IMR-90 (cell line): Measurements from ENCODE around the gene HIVEP3. TPM values are rescaled to one million over a fixed set of nuclear protein-coding genes. Genes with fewer than 3 reads are reported as not detected.

Source experiments
- ATAC-seq: fragments of 200-7000 bp; cut with Tn5 transposase; 2 replicates; pipeline ENCODE4 v1.9.1; 2020; ENCODE audit warnings: low read depth, mild to moderate bottlenecking, moderate library complexity
- BruUV-seq: library from RNA; stranded (reverse); fragments of 400-500 nt; replicated peaks from 2 replicates; lab custom pipeline; 2021; lab: Mats Ljungman, UMichigan
- CTCF ChIA-PET: fragments of 300-600 bp; formaldehyde crosslinking; extraction: SDS; loops from one replicate; lab custom pipeline; 2021; ENCODE audit warnings: antibody characterized with exemption; lab: Yijun Ruan, JAX
- POLR2A ChIA-PET: fragments of 300-600 bp; sonication (Branson Sonifier 250); formaldehyde crosslinking; loops from one replicate; lab custom pipeline; 2022; ENCODE audit warnings: antibody characterized with exemption; ENCODE audit not compliant: unreplicated experiment; lab: Charles Lee
- DNase-seq: peaks from one replicate; pipeline ENCODE4 v3.0.0; 2013
- H2AFZ ChIP-seq: replicated peaks from 2 replicates; pipeline ENCODE3; 2013; ENCODE audit warnings: low read length, mild to moderate bottlenecking; ENCODE audit not compliant: poor library complexity
- H2AK5ac ChIP-seq: 2 replicates; pipeline ENCODE4 v1.6.1; 2013; ENCODE audit warnings: low read depth, low read length, inconsistent platforms
- H2AK9ac ChIP-seq: replicated peaks from 2 replicates; pipeline ENCODE3; 2013; ENCODE audit warnings: mild to moderate bottlenecking, low read depth, low read length, moderate library complexity; ENCODE audit not compliant: poor library complexity
- H2BK120ac ChIP-seq: 2 replicates; pipeline ENCODE4 v1.6.1; 2013; ENCODE audit warnings: low read depth, low read length, inconsistent platforms
- H2BK15ac ChIP-seq: 3 replicates; pipeline ENCODE4 v1.6.1; 2013; ENCODE audit warnings: low read depth, low read length, inconsistent platforms
- H2BK20ac ChIP-seq: 2 replicates; pipeline ENCODE4 v1.6.1; 2013; ENCODE audit warnings: low read depth, mild to moderate bottlenecking, inconsistent platforms, low read length, moderate library complexity
- H2BK5ac ChIP-seq: 2 replicates; pipeline ENCODE4 v1.6.1; 2013; ENCODE audit warnings: mild to moderate bottlenecking, low read depth, low read length, inconsistent platforms; ENCODE audit not compliant: poor library complexity, severe bottlenecking
- H3K14ac ChIP-seq: replicated peaks from 2 replicates; pipeline ENCODE4 v1.6.1; 2013; ENCODE audit warnings: low read depth, low read length, inconsistent platforms
- H3K18ac ChIP-seq: 2 replicates; pipeline ENCODE4 v1.6.1; 2013; ENCODE audit warnings: low read depth, low read length, control low read depth
- H3K23ac ChIP-seq: 2 replicates; pipeline ENCODE4 v1.6.1; 2013; ENCODE audit warnings: low read depth, low read length, inconsistent platforms
- H3K27ac ChIP-seq: 2 replicates; pipeline ENCODE4 v1.5.1; 2013; ENCODE audit warnings: mild to moderate bottlenecking, control low read depth, low read length; ENCODE audit not compliant: insufficient read depth
- H3K27me3 ChIP-seq: 2 replicates; pipeline ENCODE4 v1.6.1; 2013; ENCODE audit warnings: low read length; ENCODE audit not compliant: control insufficient read depth, insufficient read depth
- H3K36me3 ChIP-seq: 2 replicates; pipeline ENCODE4 v1.6.1; 2013; ENCODE audit warnings: low read length, mixed read lengths; ENCODE audit not compliant: control insufficient read depth, insufficient read depth
- H3K4ac ChIP-seq: 2 replicates; pipeline ENCODE4 v1.6.1; 2013; ENCODE audit warnings: low read depth, low read length, inconsistent platforms
- H3K4me1 ChIP-seq: 2 replicates; pipeline ENCODE4 v1.6.1; 2013; ENCODE audit warnings: low read length, mixed read lengths; ENCODE audit not compliant: control insufficient read depth, insufficient read depth
- H3K4me2 ChIP-seq: 2 replicates; pipeline ENCODE4 v1.6.1; 2013; ENCODE audit warnings: low read depth, mild to moderate bottlenecking, control low read depth, low read length, moderate library complexity
- H3K4me3 ChIP-seq: 2 replicates; pipeline ENCODE4 v1.5.1; 2013; ENCODE audit warnings: low read depth, mild to moderate bottlenecking, control low read depth, low read length, moderate library complexity; ENCODE audit not compliant: insufficient read depth
- H3K56ac ChIP-seq: 2 replicates; pipeline ENCODE4 v1.6.1; 2013; ENCODE audit warnings: low read length, inconsistent platforms; ENCODE audit not compliant: insufficient read depth; ENCODE audit errors: extremely low read depth
- H3K79me1 ChIP-seq, 2 experiments: 2 replicates each; pipeline ENCODE4 v1.6.1; 2013; ENCODE audit warnings: low read length in 2 of 2, inconsistent platforms in 1 of 2, low read depth in 1 of 2
- H3K9ac ChIP-seq: 2 replicates; pipeline ENCODE4 v1.6.1; 2013; ENCODE audit warnings: low read depth, low read length, control low read depth
- H3K9me1 ChIP-seq: 2 replicates; pipeline ENCODE4 v1.6.1; 2013; ENCODE audit warnings: low read length, inconsistent platforms; ENCODE audit not compliant: insufficient read depth
- H3K9me3 ChIP-seq: 2 replicates; pipeline ENCODE4 v1.6.1; 2013; ENCODE audit warnings: low read length; ENCODE audit not compliant: control insufficient read depth, insufficient read depth
- H4K20me1 ChIP-seq: 2 replicates; pipeline ENCODE4 v1.6.1; 2013; ENCODE audit warnings: low read length, inconsistent platforms; ENCODE audit not compliant: insufficient read depth
- H4K5ac ChIP-seq: 2 replicates; pipeline ENCODE4 v1.6.1; 2013; ENCODE audit warnings: mild to moderate bottlenecking, low read depth, low read length, control low read depth
- H4K8ac ChIP-seq, 2 experiments: 2 replicates each; pipeline ENCODE4 v1.6.1; 2013; ENCODE audit warnings: low read depth in 2 of 2, low read length in 2 of 2, control low read depth in 1 of 2, inconsistent platforms in 1 of 2
- H4K91ac ChIP-seq: 2 replicates; pipeline ENCODE4 v1.6.1; 2013; ENCODE audit warnings: low read depth, low read length, inconsistent platforms; ENCODE audit not compliant: insufficient read depth
- CEBPB ChIP-seq: IDR thresholded peaks from 2 replicates; pipeline ENCODE4 v1.6.1; 2012; ENCODE audit warnings: low read depth, low read length, improper control_type of control experiment
- CHD1 ChIP-seq: IDR thresholded peaks from 2 replicates; pipeline ENCODE4 v1.6.1; 2012; ENCODE audit warnings: low read depth, low read length, improper control_type of control experiment
- MXI1 ChIP-seq: IDR thresholded peaks from 2 replicates; pipeline ENCODE4 v1.6.1; 2012; ENCODE audit warnings: low read depth, mild to moderate bottlenecking, low read length, moderate library complexity, borderline replicate concordance
- WGBS, 2 experiments: methylation state at CpG; one replicate each; pipeline versions ENCODE4 v1.1.5 to v1.1.7; 2013; ENCODE audit warnings: missing lambda C conversion rate in 2 of 2; ENCODE audit not compliant: insufficient read length in 1 of 2; ENCODE audit errors: extremely low coverage in 2 of 2; 5-methylcytosine and 5-hydroxymethylcytosine counted together
- dilution Hi-C: fragments of 300-500 bp; cut with HindIII; formaldehyde crosslinking; loops from one replicate; pipeline ENCODE4 v1.14.3; 2018; ENCODE audit warnings: low sequenced_read_pairs; ENCODE audit not compliant: unreplicated experiment
- in situ Hi-C: fragments of 300-500 bp; cut with MboI; formaldehyde crosslinking; loops from 3 replicates; pipeline ENCODE4 v1.14.3; 2019; ENCODE audit warnings: low sequenced_read_pairs, inconsistent platforms, mixed read lengths
- intact Hi-C: fragments of 100-400 bp; cut with micrococcal nuclease; formaldehyde crosslinking; loops from 2 replicates; pipeline ENCODE4 v1.10.0; 2022
- polyA plus RNA-seq, 3 experiments: library from polyadenylated mRNA; depleted of rRNA; stranded (reverse); fragments of >200 nt; gene quantifications; 2 replicates each; pipeline ENCODE4 v1.2.3, GENCODE V29; 2012; ENCODE audit warnings: low replicate concordance in 1 of 3
- total RNA-seq: library from RNA; depleted of rRNA; stranded (reverse); fragments of >200 nt; gene quantifications from 2 replicates; pipeline ENCODE4 v1.2.3, GENCODE V29; 2012
- TF ChIP-seq, protein P1 (sequence below): conservative IDR thresholded peaks from 2 replicates; pipeline ENCODE4 v1.5.1; 2012; ENCODE audit warnings: mild to moderate bottlenecking, low read depth, low read length, improper control_type of control experiment

HIVEP3 gene
- total and polyA plus RNA-seq, 2 of the 4 experiments (the other 2 are of a cell fraction) = 1.4 to 4.0 TPM

DNA sequence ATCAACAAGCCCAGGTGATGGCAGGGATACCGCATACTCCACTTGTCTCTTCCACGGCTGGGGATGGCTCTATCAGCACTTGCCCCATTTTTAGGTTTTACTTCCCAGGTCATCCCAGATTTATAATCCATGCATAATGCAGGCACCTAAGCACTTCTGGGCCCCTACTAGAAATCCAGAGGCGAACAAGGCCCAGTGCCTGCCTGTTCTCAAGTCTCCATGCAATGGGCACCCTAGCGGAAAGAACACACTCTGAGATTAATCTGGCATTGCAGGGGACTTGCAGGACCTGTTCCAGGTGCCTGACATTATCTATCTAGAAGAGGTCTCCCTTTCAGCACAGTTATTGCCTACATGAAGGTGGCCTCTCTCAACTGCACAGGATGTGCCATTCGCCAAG is 39.8 kb downstream of the HIVEP3 start:
- H3K4me3 ChIP-seq = no peak overlapping the region
- H4K8ac ChIP-seq = no peak overlapping the region
- H2BK15ac ChIP-seq = no peak overlapping the region
- no peak overlapping the region for H2BK20ac ChIP-seq
- H3K23ac ChIP-seq = no peak overlapping the region
- ChIA-PET CTCF (no interaction called here), POLR2A (no interaction called here)
- dilution Hi-C loops = no loop called here
- BruUV-seq = no TSS peak
- no peaks in the 10 kb centered on the region for H4K20me1 ChIP-seq
- H3K14ac ChIP-seq = no peak overlapping the region
- in situ Hi-C loops = no loop called here
- H3K9ac ChIP-seq = no peak overlapping the region
- H3K18ac ChIP-seq = no peak overlapping the region
- H3K36me3 ChIP-seq = no peaks in the 10 kb centered on the region
- H4K91ac ChIP-seq = no peak overlapping the region
- no peaks in the 10 kb centered on the region; a peak in 1 of 4 replicates for H3K79me1 ChIP-seq
- no peak overlapping the region for H3K4me2 ChIP-seq
- H3K56ac ChIP-seq = no peak overlapping the region
- no peak overlapping the region for H2AFZ ChIP-seq
- ATAC-seq = no peak
- no peak overlapping the region for H2AK5ac ChIP-seq
- TF ChIP-seq CHD1 = no peak
- TF ChIP-seq CEBPB = no peak
- TF ChIP-seq, protein P1, sequence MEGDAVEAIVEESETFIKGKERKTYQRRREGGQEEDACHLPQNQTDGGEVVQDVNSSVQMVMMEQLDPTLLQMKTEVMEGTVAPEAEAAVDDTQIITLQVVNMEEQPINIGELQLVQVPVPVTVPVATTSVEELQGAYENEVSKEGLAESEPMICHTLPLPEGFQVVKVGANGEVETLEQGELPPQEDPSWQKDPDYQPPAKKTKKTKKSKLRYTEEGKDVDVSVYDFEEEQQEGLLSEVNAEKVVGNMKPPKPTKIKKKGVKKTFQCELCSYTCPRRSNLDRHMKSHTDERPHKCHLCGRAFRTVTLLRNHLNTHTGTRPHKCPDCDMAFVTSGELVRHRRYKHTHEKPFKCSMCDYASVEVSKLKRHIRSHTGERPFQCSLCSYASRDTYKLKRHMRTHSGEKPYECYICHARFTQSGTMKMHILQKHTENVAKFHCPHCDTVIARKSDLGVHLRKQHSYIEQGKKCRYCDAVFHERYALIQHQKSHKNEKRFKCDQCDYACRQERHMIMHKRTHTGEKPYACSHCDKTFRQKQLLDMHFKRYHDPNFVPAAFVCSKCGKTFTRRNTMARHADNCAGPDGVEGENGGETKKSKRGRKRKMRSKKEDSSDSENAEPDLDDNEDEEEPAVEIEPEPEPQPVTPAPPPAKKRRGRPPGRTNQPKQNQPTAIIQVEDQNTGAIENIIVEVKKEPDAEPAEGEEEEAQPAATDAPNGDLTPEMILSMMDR = no peak
- no peak for TF ChIP-seq MXI1
- H3K27ac ChIP-seq = no peak overlapping the region
- H2BK5ac ChIP-seq = no peak overlapping the region
- intact Hi-C loops = no loop called here
- H3K9me3 ChIP-seq = no peaks in the 10 kb centered on the region
- DNase-seq = no peak
- no peak overlapping the region for H4K5ac ChIP-seq
- H3K4me1 ChIP-seq = peaks cover 3% of the 10 kb centered on the region
- H2BK120ac ChIP-seq = no peak overlapping the region
- H3K27me3 ChIP-seq = no peaks in the 10 kb centered on the region
- H3K4ac ChIP-seq = no peak overlapping the region
- WGBS, 2 experiments = 81% methylated on average over 4 of the region's 5 CpGs; no CpG with 5 or more reads in 1 of the 2 experiments
- H3K9me1 ChIP-seq = no peaks in the 10 kb centered on the region
- no peak overlapping the region for H2AK9ac ChIP-seq
